HG02938 (cell line): Measurements from ENCODE around the gene ADRA2A.

Source experiments
- ATAC-seq: cut with Tn5 transposase; IDR thresholded peaks from one replicate; pipeline ENCODE4 v1.9.1; 2021; ENCODE audit warnings: mild to moderate bottlenecking, moderate library complexity; ENCODE audit not compliant: unreplicated experiment

The ADRA2A gene

DNA sequence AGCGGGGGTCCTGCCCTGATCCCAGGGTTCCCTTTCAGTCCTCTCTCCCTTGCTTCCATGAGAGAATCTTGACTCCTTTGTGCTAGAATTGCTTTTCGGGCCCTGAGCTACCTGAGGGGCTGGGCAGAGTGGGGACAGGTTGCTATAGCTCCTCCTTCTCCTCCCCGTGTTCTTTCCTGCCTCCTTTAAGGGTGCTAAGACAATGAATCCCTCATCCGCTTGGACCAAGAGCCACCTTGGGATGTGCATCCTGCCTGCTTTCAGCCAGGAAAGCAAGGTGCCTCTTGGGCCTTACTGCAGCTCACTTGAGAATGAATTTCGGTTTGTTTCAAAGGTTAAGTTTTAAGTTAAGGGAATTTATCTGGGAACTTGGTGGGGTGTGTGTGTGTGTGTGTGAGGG, 53.6 kb downstream of the ADRA2A start:
- ATAC-seq = no peak
